H1 (cell line): ENCODE data around the gene TAS2R42.

Source experiments
- CTCF ChIP-seq, 3 experiments: IDR thresholded peaks; 1 replicate in 2 of 3; 2 replicates in 1 of 3; pipeline versions ENCODE4 v1.5.1 to v1.6.1; 2011; ENCODE audit warnings: low read length in 3 of 3, mild to moderate bottlenecking in 3 of 3, inconsistent platforms in 2 of 3, low read depth in 1 of 3, moderate library complexity in 1 of 3; ENCODE audit not compliant: insufficient read depth in 1 of 3; ENCODE audit errors: control extremely low read depth in 1 of 3
- JUN ChIP-seq: IDR thresholded peaks from 2 replicates; pipeline ENCODE4 v1.6.1; 2011; ENCODE audit warnings: low read depth, mild to moderate bottlenecking, improper control_type of control experiment, low read length
- MAX ChIP-seq: IDR thresholded peaks from 2 replicates; pipeline ENCODE4 v1.6.1; 2012; ENCODE audit warnings: inconsistent platforms

DNA sequence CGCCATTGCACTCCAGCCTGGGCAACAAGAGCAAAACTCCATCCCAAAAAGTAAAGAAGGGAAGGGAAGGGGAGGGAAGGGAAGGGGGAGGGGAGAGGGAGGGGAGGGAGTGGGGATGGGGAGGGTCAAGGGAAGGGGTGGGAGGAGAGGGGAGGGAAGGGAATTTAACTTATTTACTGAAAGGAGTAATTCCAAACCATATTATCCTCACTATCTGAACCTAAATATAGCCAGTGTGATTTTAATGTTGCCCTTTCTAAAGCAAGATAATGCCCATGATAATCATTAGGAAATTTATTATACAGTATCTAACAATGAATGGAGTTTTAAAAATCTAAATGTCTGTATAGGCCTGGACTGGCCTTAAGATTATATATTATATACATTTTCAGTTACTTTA, 8.5 kb downstream of the TAS2R42 start:
- no peak for TF ChIP-seq CTCF (IDR thresholded peaks at IDR 0.05; ENCODE audit: control extremely low read depth in 1 of 3, insufficient read depth in 1 of 3, low read depth in 1 of 3, low read length in 3 of 3)
- no peak for TF ChIP-seq MAX
- TF ChIP-seq JUN, result no peak
